ENCODE measurements around the gene HIRIP3.
"Not testable (repeated sequence)": the region's sequence is repeated elsewhere in the genome, so short reads cannot be mapped to it uniquely, and the experiment has no call there.

Gene HIRIP3

DNA sequence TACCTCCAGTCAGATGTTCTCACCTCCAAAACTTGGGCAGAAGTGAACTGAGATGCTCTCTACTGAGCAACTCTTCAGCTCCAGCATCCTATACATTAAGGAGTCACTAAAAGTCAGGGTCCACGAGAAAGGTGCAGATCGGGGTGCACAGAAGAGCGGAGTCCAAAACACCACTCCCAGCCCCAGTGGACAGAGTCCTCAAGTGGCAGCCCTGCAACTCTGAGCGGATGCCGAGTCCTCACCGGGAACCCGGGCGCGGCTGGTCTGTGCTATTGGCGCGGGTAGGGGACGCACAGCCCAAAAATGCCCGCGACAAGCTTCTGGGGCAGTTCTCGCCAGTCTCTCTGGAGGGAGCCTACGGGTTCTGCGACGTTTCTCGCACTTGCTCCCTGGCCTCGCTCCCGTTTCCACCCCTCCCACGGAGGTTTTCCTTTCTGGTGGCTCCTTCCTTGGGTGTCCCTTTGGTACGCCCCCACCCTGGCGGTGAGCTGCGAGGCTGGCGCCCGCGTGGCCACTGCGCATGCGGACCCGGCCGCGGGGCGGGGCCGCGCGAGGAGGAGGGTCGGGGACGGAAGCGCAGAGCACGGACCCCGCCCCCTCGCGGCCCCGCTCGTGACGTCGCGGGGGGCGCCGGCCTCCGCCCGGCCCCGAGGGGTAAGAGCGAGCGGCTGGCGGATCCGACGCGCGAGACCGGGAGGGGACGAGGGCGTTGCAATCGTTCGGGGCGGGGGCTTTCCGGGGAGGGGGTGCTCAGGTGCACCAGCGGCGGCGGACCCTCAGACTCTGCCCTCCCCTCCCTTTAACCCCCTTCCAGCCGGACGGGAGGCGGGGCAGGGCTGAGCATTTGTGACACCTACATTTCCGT is 33.7 kb downstream of the HIRIP3 start, which contains the start of gene TMEM219:
Gene TMEM219, plus strand, starts transcription at position 601 of the 865 bp plus-strand sequence. CDS start 1,065 bp downstream, outside the sequence.
- H3K4me3 ChIP-seq (ENCODE audit: low read length), result peak within 1 kb of the TSS; percentile 86
- TF ChIP-seq EZH2phosphoT487 (IDR thresholded peaks at IDR 0.05; ENCODE audit: borderline replicate concordance, low read length), result no peak
- TF ChIP-seq, protein P1, sequence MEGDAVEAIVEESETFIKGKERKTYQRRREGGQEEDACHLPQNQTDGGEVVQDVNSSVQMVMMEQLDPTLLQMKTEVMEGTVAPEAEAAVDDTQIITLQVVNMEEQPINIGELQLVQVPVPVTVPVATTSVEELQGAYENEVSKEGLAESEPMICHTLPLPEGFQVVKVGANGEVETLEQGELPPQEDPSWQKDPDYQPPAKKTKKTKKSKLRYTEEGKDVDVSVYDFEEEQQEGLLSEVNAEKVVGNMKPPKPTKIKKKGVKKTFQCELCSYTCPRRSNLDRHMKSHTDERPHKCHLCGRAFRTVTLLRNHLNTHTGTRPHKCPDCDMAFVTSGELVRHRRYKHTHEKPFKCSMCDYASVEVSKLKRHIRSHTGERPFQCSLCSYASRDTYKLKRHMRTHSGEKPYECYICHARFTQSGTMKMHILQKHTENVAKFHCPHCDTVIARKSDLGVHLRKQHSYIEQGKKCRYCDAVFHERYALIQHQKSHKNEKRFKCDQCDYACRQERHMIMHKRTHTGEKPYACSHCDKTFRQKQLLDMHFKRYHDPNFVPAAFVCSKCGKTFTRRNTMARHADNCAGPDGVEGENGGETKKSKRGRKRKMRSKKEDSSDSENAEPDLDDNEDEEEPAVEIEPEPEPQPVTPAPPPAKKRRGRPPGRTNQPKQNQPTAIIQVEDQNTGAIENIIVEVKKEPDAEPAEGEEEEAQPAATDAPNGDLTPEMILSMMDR (IDR thresholded peaks at IDR 0.05; ENCODE audit: low read depth, low read length, poor library complexity, severe bottlenecking), result peak; percentile 31
- H3K9me2 ChIP-seq (replicated peaks; ENCODE audit: control insufficient read depth, low read length), result no peaks in the 10 kb centered on the region
- 0 out of 2 replicates have a peak, but pooled peaks cover 2% of the 10 kb centered on the region for H3F3A ChIP-seq (ENCODE audit: control insufficient read depth, insufficient read depth)
- peaks cover 6% of the 10 kb centered on the region; the same call in 1 of the 2 replicates for H3K79me2 ChIP-seq (ENCODE audit: control insufficient read depth, low read length)
- no peaks in the 10 kb centered on the region for H3K9me3 ChIP-seq (ENCODE audit: control insufficient read depth, insufficient read depth, low read length)
- peak within 1 kb of the TSS; percentile 90 for H3K4me2 ChIP-seq (ENCODE audit: low read length)
- H3K36me3 ChIP-seq (ENCODE audit: control insufficient read depth, low read length), result no peaks in the 10 kb centered on the region
- peak within 1 kb of the TSS; percentile 44 for H3K27ac ChIP-seq (ENCODE audit: low read depth, low read length)
- no peaks in the 10 kb centered on the region for H3K27me3 ChIP-seq (ENCODE audit: control insufficient read depth, low read length)
- H4K20me1 ChIP-seq (ENCODE audit: control insufficient read depth, insufficient read depth, low read depth, low read length), result no peaks in the 10 kb centered on the region
- peaks cover 18% of the 10 kb centered on the region for H3K4me1 ChIP-seq (ENCODE audit: control insufficient read depth, low read length)

DNA sequence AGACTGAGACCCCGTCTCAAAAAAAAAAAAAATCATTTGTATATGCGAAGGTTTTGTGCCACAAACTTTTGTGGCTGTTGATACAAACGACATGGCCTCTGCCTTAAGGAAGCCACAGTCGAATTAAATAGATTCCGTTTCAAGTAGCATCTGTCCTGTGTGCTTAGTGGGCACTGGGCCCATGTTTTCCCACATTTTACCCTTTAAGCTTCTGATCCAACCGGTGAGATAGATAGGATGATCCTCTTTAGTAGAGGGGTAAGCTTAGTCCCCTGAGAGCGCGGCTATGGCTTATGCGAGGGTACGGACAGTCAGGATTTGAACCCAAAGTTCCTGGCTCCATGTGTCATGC is 34.3 kb downstream of the HIRIP3 start:
- H3K27ac ChIP-seq (ENCODE audit: low read depth, low read length), result 0 out of 2 replicates have a peak overlapping the region, but pooled peaks have one; percentile 44
- no peaks in the 10 kb centered on the region for H4K20me1 ChIP-seq (ENCODE audit: control insufficient read depth, insufficient read depth, low read depth, low read length)
- H3F3A ChIP-seq (ENCODE audit: control insufficient read depth, insufficient read depth), result 0 out of 2 replicates have a peak, but pooled peaks cover 2% of the 10 kb centered on the region

DNA sequence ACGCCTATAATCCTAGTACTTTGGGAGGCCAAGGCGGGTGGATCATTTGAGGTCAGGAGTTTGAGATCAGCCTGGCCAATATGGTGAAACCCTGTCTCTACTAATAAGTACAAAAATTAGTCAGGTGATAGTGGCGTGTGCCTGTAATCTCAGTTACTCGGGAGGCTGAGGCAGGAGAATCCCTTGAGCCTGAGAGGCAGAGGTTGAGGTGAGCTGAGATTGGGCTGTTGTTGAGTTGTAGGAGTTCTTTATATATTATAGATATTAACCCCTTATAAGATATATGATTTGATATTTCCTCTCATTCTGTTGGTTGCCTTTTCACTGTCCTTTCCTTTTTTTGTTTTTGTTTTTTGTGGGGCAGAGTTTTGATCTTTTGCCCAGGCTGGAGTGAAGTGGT is 35.6 kb downstream of the HIRIP3 start:
- not testable (repeated sequence) for H3K9me2 ChIP-seq (replicated peaks; ENCODE audit: control insufficient read depth, low read length); H3K79me2 ChIP-seq (ENCODE audit: control insufficient read depth, low read length); H3F3A ChIP-seq (ENCODE audit: control insufficient read depth, insufficient read depth); H3K27me3 ChIP-seq (ENCODE audit: control insufficient read depth, low read length); H4K20me1 ChIP-seq (ENCODE audit: control insufficient read depth, insufficient read depth, low read depth, low read length); H3K4me3 ChIP-seq (ENCODE audit: low read length); H3K36me3 ChIP-seq (ENCODE audit: control insufficient read depth, low read length); H3K27ac ChIP-seq (ENCODE audit: low read depth, low read length); H3K4me2 ChIP-seq (ENCODE audit: low read length); H3K9me3 ChIP-seq (ENCODE audit: control insufficient read depth, insufficient read depth, low read length)
- peaks cover 28% of the 10 kb centered on the region for H3K4me1 ChIP-seq (ENCODE audit: control insufficient read depth, low read length)

More for the DNA sequence above, 34.3 kb downstream of the HIRIP3 start:
- Histone ChIP-seq H3K4me3 (ENCODE audit: low read length) (peak overlapping the region; percentile 86), H3K9me2 (replicated peaks; ENCODE audit: control insufficient read depth, low read length) (no peaks in the 10 kb centered on the region), H3K36me3 (ENCODE audit: control insufficient read depth, low read length) (no peaks in the 10 kb centered on the region), H3K4me1 (ENCODE audit: control insufficient read depth, low read length) (peaks cover 18% of the 10 kb centered on the region), H3K4me2 (ENCODE audit: low read length) (peak overlapping the region; percentile 90), H3K79me2 (ENCODE audit: control insufficient read depth, low read length) (peaks cover 6% of the 10 kb centered on the region; the same call in 1 of the 2 replicates), H3K27me3 (ENCODE audit: control insufficient read depth, low read length) (no peaks in the 10 kb centered on the region), H3K9me3 (ENCODE audit: control insufficient read depth, insufficient read depth, low read length) (no peaks in the 10 kb centered on the region)
- TF ChIP-seq, protein P1 (IDR thresholded peaks at IDR 0.05; ENCODE audit: low read depth, low read length, poor library complexity, severe bottlenecking), result no peak
- no peak for TF ChIP-seq EZH2phosphoT487 (IDR thresholded peaks at IDR 0.05; ENCODE audit: borderline replicate concordance, low read length)

DNA sequence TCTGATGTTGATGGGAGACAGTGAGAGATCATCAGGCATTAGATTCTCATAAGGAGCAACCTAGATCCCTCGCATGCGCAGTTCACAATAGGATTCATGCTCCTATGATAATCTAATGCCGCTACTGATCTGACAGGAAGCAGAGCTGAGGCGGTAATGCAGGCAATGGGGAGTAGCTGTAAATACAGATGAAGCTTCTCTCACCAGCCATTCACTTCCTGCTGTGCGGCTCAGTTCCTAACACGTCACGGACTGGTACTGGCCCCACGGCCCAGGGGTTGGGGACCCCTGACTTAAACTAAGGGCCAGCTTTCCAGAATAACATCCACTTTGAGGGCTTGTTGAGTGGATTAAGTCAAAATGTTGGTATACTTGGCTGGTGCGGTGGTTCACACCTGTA is 36.1 kb downstream of the HIRIP3 start:
- no peak overlapping the region for H3K4me2 ChIP-seq (ENCODE audit: low read length)
- no peaks in the 10 kb centered on the region for H3K9me3 ChIP-seq (ENCODE audit: control insufficient read depth, insufficient read depth, low read length)
- no peak overlapping the region for H3K27ac ChIP-seq (ENCODE audit: low read depth, low read length)

More for the DNA sequence above, 36.1 kb downstream of the HIRIP3 start:
- no peaks in the 10 kb centered on the region for H3K27me3 ChIP-seq (ENCODE audit: control insufficient read depth, low read length)
- TF ChIP-seq, protein P1 (IDR thresholded peaks at IDR 0.05; ENCODE audit: low read depth, low read length, poor library complexity, severe bottlenecking), result no peak
- TF ChIP-seq EZH2phosphoT487 (IDR thresholded peaks at IDR 0.05; ENCODE audit: borderline replicate concordance, low read length), result no peak
- H3K4me3 ChIP-seq (ENCODE audit: low read length), result no peak overlapping the region
- H3F3A ChIP-seq (ENCODE audit: control insufficient read depth, insufficient read depth), result no peaks in the 10 kb centered on the region
- no peaks in the 10 kb centered on the region for H4K20me1 ChIP-seq (ENCODE audit: control insufficient read depth, insufficient read depth, low read depth, low read length)
- no peaks in the 10 kb centered on the region for H3K36me3 ChIP-seq (ENCODE audit: control insufficient read depth, low read length)
- H3K9me2 ChIP-seq (replicated peaks; ENCODE audit: control insufficient read depth, low read length), result no peaks in the 10 kb centered on the region
- H3K79me2 ChIP-seq (ENCODE audit: control insufficient read depth, low read length), result peaks cover 6% of the 10 kb centered on the region; the same call in 1 of the 2 replicates
- H3K4me1 ChIP-seq (ENCODE audit: control insufficient read depth, low read length), result peaks cover 32% of the 10 kb centered on the region

Data from DOHH2 (cell line).